Kidney tubule cell (primary cell): Measurements from ENCODE around the gene IGF2.
A peak's percentile ranks its signal among the peaks of the same experiment; 100 is the strongest.

Source experiments
- DNase-seq: peaks from one replicate; pipeline ENCODE4 v3.0.0-alpha.2; 2018; ENCODE audit warnings: low spot score

Gene IGF2

GRCh38 chr11:2169626-2170570 is 30.7 kb upstream of the IGF2 start:
- no peak for DNase-seq

GRCh38 chr11:2169005-2169378 is 29.8 kb upstream of the IGF2 start:
- no peak for DNase-seq

GRCh38 chr11:2168286-2169004 is 29.3 kb upstream of the IGF2 start:
- DNase-seq = no peak

- no peak for DNase-seq
Measured at GRCh38 chr11:2167141-2168045, 28.2 kb upstream of the IGF2 start.

- DNase-seq = peak; percentile 29
Measured at GRCh38 chr11:2166091-2166851, 27.1 kb upstream of the IGF2 start.

- DNase-seq = no peak
Measured at GRCh38 chr11:2165571-2165970, 26.4 kb upstream of the IGF2 start.

GRCh38 chr11:2164861-2165555 is 25.8 kb upstream of the IGF2 start:
- no peak for DNase-seq

GRCh38 chr11:2164081-2164480 is 24.9 kb upstream of the IGF2 start:
- DNase-seq = no peak

GRCh38 chr11:2163428-2163978 is 24.3 kb upstream of the IGF2 start:
- no peak for DNase-seq

GRCh38 chr11:2160736-2161259 is 21.6 kb upstream of the IGF2 start, which contains the start of gene INS:
TSS of gene INS (minus strand) at chr11:2161209. CDS start at chr11:2160971, 238 bp downstream.
- DNase-seq = no peak

- no peak for DNase-seq
Measured at GRCh38 chr11:2159536-2160413, 20.6 kb upstream of the IGF2 start.

- DNase-seq = no peak
Measured at GRCh38 chr11:2158966-2159365, 19.8 kb upstream of the IGF2 start.

- no peak for DNase-seq
Measured at GRCh38 chr11:2158296-2158737, 19.1 kb upstream of the IGF2 start.

- DNase-seq = no peak
Measured at GRCh38 chr11:2157294-2158040, 18.3 kb upstream of the IGF2 start.

GRCh38 chr11:2156416-2157182 is 17.4 kb upstream of the IGF2 start:
- DNase-seq = peak; percentile 66

GRCh38 chr11:2155511-2155910 is 16.3 kb upstream of the IGF2 start:
- DNase-seq = no peak

- DNase-seq = no peak
Measured at GRCh38 chr11:2154889-2155288, 15.7 kb upstream of the IGF2 start.

- no peak for DNase-seq
Measured at GRCh38 chr11:2154195-2154585, 15.0 kb upstream of the IGF2 start.
